HG02571 (cell line): Measurements from ENCODE around the gene TFR2.

Source experiments
- ATAC-seq: cut with Tn5 transposase; IDR thresholded peaks from one replicate; pipeline ENCODE4 v1.9.1; 2021; ENCODE audit warnings: mild to moderate bottlenecking, moderate library complexity; ENCODE audit not compliant: unreplicated experiment

TFR2 gene

DNA sequence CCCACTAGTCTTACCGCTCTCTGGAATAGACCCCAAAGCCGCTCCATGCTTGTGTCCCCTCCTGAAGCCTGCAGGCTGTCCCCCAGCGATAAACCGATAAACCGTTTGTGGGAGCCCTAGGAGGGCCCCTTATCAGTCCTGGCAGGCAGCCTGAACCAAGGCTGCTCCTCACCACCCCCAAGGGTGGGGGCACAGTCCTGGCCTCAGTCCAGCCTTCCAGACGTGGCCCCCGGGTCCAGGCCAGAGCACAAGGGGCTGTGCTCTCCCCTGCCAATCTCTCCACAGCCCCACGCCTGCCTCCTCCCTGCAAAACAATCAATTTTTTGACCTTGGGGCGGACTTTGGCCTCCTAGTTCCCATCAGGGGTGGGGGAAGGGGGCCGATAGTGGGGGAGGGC is at the start of gene TFR2:
TSS of gene TFR2 (minus strand) at position 90 of the 397 bp plus-strand sequence. CDS start at position 47, 43 bp downstream.
- no peak for ATAC-seq

- ATAC-seq = no peak
Observed at GRCh38 chr7:100689230-100690135, 48.1 kb upstream of the TFR2 start.

DNA sequence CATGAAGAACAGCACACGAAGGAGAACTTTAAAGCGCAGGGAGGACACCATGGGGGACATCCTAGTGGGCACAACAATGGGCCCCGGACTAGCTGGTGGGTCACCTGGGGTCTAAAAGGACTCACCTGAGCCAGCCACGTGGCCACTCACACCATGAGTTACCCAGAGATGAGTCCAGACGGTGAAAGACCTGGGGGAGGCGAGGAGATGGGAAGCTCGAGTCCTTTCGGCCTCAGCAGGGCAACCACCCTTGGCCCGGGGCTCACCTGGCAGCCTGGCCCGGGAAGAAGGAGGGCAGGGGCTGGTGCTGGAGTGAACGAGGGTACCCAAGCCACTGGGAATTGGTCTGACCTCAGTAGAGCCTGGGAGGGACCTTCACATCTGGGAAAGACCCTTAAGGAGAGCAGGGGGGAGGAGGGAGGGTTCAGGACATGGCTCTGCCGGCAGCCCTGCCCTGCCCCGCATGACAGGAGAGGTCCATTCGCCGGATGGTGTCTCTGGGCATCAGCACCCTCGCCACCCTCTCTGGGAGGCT is 47.0 kb upstream of the TFR2 start:
- no peak for ATAC-seq

GRCh38 chr7:100687751-100688300 is 46.5 kb upstream of the TFR2 start:
- no peak for ATAC-seq

DNA sequence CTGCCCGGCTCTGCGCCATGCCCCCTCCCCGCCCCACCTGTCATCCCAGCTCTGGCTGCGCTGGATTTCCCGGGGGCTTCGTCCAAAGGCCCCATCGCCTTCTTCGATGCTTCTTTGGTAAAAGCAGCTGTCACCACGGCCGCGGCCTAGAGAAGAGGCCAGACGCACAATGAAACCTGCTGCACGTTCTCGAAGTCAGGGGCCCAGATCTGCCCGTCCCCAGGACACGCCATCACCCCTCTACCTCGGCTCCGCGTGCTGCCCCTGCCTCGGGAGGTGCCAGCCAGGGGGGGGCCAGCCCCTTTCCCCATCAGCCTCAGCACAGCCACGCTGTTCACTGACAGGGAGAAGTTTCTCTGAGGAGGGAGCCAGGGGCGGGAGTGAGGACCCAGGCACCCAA is 45.9 kb upstream of the TFR2 start:
- no peak for ATAC-seq

GRCh38 chr7:100686822-100687211 is 45.5 kb upstream of the TFR2 start:
- ATAC-seq = no peak

- no peak for ATAC-seq
Observed at GRCh38 chr7:100686201-100686821, 45.0 kb upstream of the TFR2 start.

GRCh38 chr7:100685631-100686145 is 44.3 kb upstream of the TFR2 start:
- no peak for ATAC-seq

DNA sequence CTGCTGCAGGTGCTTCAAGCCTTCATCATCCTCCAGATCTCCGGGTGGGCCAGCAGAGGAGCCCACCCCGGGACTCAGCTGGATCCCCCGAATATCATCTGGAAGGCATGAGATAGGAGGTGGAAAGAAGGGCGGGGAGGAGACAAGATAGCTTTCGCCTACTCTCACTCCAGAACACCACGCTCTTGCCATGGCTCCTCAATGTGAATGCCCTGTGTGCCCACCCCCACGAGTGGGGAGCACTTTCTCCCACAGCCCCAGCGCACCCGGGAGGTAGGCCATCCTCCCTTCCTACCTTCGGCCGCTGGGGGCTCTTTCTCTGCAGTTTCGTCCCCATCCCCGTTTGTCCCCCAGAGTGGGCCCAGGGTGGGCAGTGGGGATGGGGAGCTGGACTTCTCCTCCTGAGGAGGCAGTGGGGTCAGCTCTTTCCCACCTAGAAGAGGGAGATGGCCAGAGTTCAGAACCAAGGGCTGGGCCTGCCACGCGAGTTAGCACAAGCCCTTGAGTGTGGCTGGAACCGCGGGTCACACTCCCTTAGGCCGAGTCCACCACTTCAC is 43.8 kb upstream of the TFR2 start:
- ATAC-seq = no peak

GRCh38 chr7:100684534-100685042 is 43.2 kb upstream of the TFR2 start:
- ATAC-seq = no peak

DNA sequence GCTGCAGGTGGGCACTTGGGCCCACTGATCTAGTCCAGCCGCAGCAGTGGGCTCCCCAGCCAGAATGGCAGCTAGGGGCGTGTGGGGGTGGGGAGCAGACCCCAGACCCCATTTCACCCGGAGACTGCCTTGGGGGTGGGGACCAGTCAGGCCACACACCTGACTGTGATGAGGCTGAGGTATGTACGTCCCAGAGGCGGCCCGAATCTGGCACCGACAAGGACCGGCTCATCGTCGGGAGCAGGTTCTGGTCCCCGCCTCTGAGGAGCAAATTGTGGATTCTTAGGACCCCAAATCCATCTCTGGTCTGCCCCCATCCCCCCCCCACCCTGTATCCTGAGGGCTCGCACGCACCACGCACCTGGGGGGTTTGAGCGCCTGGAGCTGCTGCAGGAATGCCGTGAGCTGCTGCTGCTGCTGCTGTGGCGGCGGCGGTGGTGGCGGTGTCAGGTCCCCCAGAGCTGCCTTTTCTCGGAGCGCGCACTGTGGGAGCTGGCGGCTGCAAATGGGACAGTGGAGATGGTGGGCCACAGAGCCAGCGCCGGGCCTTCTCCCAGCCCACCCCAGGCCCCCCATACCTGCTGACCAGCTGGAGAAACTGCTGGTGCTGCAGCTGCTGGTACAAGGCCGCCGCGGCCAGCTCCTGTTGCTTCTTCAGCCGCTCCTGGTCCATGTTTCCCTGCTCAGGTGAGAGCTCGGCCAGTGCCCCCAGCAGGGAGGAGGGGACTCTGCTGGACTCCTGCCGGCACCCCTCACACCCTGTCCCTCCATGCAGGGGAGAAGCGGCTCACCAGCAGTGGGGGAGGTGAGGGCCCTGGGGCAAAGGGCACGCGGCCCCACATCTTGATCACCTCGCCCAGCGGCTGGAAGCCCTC is 42.5 kb upstream of the TFR2 start:
- no peak for ATAC-seq

- ATAC-seq = no peak
Observed at GRCh38 chr7:100682991-100683658, 41.8 kb upstream of the TFR2 start.

GRCh38 chr7:100682228-100682741 is 40.9 kb upstream of the TFR2 start:
- ATAC-seq = no peak

- ATAC-seq = no peak
Observed at GRCh38 chr7:100681491-100682227, 40.3 kb upstream of the TFR2 start.

DNA sequence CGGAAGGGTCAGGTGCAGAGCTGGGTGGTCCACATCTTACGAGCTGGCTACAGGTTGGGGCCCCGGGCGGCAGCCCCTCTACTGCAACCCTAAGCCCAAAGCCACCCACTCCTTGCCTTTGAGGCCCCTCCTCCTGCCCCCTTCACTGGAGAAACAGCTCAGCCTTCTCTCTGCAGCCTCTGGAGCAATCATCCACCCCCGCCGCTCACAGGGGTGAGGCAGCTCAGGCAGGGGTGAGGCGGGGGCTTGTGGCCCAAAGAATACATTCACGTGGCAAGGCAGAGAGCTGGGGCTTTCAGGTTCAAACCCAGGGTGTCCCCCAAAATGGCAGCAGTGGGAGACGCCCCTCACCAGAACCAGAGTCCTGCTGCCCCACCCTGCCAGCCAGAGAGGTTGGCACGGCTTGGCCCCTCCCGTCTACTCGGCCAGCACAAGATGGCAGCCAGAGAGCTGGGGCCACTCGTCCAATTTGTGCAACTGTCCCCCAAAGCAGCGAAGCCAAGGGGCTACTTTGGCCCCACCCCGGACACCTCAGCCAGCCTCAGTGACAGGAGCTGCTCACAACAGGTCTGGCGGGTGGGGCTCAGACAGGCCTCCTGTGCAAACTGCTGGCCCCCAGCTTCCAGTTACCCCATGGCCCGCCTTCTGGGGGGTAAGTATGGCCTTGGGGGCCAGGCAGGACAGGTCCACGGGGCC is 39.4 kb upstream of the TFR2 start:
- no peak for ATAC-seq

GRCh38 chr7:100679927-100680575 is 38.7 kb upstream of the TFR2 start:
- ATAC-seq = no peak

DNA sequence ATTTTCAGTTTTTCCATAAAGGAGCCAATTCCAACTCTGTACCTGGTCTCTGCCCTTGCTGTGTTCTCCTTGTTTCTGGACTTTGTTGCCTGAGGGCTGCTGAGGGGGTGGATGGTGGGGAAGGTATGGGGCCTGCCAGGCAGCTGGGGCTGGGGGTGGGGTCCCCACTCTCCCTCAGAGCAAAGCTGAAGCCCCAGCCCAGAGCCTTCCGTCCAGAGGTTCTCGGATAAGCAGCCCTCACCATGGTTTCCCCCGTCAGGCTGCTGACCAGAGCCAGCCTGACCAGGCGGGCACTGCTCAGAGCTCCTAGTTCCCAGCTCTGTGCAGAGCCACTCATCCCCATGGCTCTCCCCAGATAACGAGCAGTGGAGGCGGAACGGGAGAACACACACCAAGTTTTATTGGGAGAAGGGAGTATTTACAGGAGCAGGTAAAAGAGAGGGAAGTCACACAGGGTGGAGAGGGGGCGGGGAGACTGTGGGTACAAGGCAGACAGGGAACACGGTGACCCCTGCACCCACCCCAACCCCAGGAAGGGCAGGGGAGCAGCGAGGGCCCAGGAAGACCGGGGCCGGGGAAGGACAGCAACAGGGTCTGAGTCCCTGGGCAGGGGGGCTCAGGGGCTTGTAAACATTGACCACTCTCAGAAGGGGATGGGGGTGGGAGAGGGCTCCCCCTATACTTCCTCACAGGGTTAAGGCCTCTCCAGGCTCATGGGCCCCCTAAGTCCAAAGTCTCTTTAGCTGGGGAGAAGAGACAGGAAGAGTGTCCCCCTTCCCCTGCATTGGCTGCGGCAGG is 38.0 kb upstream of the TFR2 start:
- ATAC-seq = no peak
